ENCODE data around the gene ILK.

DNA sequence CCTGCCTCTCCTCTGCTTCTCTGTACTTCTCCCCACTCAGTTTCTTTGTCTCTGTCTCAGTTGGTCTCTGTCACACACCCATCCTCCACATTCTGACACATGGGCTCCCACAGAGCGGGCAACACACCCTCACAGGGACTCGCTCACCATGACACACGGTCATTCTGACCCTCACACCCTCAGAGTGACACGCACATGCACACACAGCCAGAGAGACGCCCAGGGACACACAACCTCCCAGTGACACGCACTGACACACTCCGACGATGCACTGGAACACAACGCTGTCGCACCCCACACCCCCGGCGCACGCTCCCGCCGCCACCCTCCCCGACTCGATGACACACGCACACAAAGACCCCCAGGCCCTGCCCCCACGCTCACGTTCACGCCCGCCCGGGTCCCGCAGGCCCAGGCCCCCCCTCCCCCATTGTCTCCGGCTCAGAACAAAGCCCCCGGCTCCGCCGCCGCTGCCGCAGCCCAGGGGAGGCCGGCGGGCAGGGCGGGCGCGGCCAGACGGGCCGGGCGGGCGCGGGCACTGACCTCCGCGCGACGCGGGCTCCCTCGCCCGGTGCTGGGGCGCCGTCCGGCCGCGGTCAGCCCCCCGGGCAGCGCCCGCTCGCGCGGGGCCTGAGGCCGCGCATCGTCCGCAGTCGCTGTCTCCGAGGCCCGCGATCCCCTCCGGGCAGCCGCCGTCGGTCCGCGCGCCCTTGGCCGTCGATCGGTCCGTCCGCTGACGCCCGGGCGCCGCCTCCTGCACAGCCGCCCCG lies 51.6 kb downstream of the ILK start:
- TF ChIP-seq EZH2phosphoT487 (IDR thresholded peaks at IDR 0.05; ENCODE audit: borderline replicate concordance, low read depth, low read length) (no peak), CTCF (conservative IDR thresholded peaks at IDR 0.05; ENCODE audit: low read length) (no peak)
